Glutamatergic neuron (in vitro differentiated cells): ENCODE measurements around the gene CSTF2T. TPM values are rescaled to one million over a fixed set of nuclear protein-coding genes. Genes with fewer than 3 reads are reported as not detected.

Experiments
- DNase-seq: peaks from one replicate; pipeline ENCODE4 v3.0.0; 2022
- H3K27ac Mint-ChIP-seq: one replicate; pipeline ENCODE4 v1.8.0; 2020; ENCODE audit warnings: mild to moderate bottlenecking, mixed read lengths, inconsistent platforms; ENCODE audit not compliant: unreplicated experiment
- H3K27me3 Mint-ChIP-seq: one replicate; pipeline ENCODE4 v1.8.0; 2020; ENCODE audit warnings: mild to moderate bottlenecking, moderate library complexity, mixed read lengths, inconsistent platforms; ENCODE audit not compliant: unreplicated experiment
- H3K36me3 Mint-ChIP-seq: one replicate; pipeline ENCODE4 v1.8.0; 2020; ENCODE audit warnings: mild to moderate bottlenecking, mixed read lengths, inconsistent platforms; ENCODE audit not compliant: unreplicated experiment
- H3K4me1 Mint-ChIP-seq: one replicate; pipeline ENCODE4 v1.8.0; 2020; ENCODE audit warnings: mild to moderate bottlenecking, low read depth, mixed read lengths, inconsistent platforms; ENCODE audit not compliant: unreplicated experiment
- H3K4me3 Mint-ChIP-seq: one replicate; pipeline ENCODE4 v1.8.0; 2020; ENCODE audit warnings: mild to moderate bottlenecking, mixed read lengths, inconsistent platforms; ENCODE audit not compliant: unreplicated experiment
- H3K9me3 Mint-ChIP-seq: one replicate; pipeline ENCODE4 v1.8.0; 2020; ENCODE audit warnings: mild to moderate bottlenecking, moderate library complexity, mixed read lengths, inconsistent platforms; ENCODE audit not compliant: unreplicated experiment
- total RNA-seq: library from RNA; stranded (reverse); fragmentation: NEBNext Ultra II Directional; extraction: Animal tissue kit (Norgen Biotek cat#: 25700); gene quantifications from one replicate; pipeline ENCODE4 v1.2.1, GENCODE V29; 2021; ENCODE audit not compliant: unreplicated experiment
- TF ChIP-seq, protein P1 (sequence below): fragments of 200-600 bp; sonication (generic); IDR thresholded peaks from one replicate; pipeline ENCODE4 v1.5.0; 2021; ENCODE audit not compliant: partially characterized antibody, unreplicated experiment

Gene CSTF2T
- total RNA-seq, 1 donor from 2014 or later, result 22.7 TPM

- DNase-seq, result no peak
- H3K36me3 Mint-ChIP-seq, result no peaks in the 10 kb centered on the region
- H3K4me3 Mint-ChIP-seq, result no peak overlapping the region
- peaks cover 2% of the 10 kb centered on the region for H3K27me3 Mint-ChIP-seq
- H3K9me3 Mint-ChIP-seq, result peaks cover 3% of the 10 kb centered on the region
- H3K4me1 Mint-ChIP-seq, result peaks cover 4% of the 10 kb centered on the region
- TF ChIP-seq, protein P1, sequence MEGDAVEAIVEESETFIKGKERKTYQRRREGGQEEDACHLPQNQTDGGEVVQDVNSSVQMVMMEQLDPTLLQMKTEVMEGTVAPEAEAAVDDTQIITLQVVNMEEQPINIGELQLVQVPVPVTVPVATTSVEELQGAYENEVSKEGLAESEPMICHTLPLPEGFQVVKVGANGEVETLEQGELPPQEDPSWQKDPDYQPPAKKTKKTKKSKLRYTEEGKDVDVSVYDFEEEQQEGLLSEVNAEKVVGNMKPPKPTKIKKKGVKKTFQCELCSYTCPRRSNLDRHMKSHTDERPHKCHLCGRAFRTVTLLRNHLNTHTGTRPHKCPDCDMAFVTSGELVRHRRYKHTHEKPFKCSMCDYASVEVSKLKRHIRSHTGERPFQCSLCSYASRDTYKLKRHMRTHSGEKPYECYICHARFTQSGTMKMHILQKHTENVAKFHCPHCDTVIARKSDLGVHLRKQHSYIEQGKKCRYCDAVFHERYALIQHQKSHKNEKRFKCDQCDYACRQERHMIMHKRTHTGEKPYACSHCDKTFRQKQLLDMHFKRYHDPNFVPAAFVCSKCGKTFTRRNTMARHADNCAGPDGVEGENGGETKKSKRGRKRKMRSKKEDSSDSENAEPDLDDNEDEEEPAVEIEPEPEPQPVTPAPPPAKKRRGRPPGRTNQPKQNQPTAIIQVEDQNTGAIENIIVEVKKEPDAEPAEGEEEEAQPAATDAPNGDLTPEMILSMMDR, result no peak
- H3K27ac Mint-ChIP-seq, result no peak overlapping the region
Measured at GRCh38 chr10:51679841-51680240, 19.6 kb downstream of the CSTF2T start.

- TF ChIP-seq, protein P1, result no peak
- Mint-ChIP-seq H3K36me3 (peaks cover 10% of the 10 kb centered on the region), H3K4me1 (peaks cover 4% of the 10 kb centered on the region), H3K4me3 (no peak overlapping the region), H3K27ac (no peak overlapping the region), H3K27me3 (no peaks in the 10 kb centered on the region), H3K9me3 (peaks cover 6% of the 10 kb centered on the region)
- DNase-seq, result no peak
Measured at GRCh38 chr10:51675088-51675487, 24.3 kb downstream of the CSTF2T start.

GRCh38 chr10:51672039-51672535 is 27.3 kb downstream of the CSTF2T start:
- H3K4me1 Mint-ChIP-seq, result no peaks in the 10 kb centered on the region
- TF ChIP-seq, protein P1, result no peak
- H3K27ac Mint-ChIP-seq, result no peak overlapping the region
- no peak overlapping the region for H3K4me3 Mint-ChIP-seq
- no peak for DNase-seq
- peaks cover 3% of the 10 kb centered on the region for H3K9me3 Mint-ChIP-seq
- peaks cover 10% of the 10 kb centered on the region for H3K36me3 Mint-ChIP-seq
- no peaks in the 10 kb centered on the region for H3K27me3 Mint-ChIP-seq

DNA sequence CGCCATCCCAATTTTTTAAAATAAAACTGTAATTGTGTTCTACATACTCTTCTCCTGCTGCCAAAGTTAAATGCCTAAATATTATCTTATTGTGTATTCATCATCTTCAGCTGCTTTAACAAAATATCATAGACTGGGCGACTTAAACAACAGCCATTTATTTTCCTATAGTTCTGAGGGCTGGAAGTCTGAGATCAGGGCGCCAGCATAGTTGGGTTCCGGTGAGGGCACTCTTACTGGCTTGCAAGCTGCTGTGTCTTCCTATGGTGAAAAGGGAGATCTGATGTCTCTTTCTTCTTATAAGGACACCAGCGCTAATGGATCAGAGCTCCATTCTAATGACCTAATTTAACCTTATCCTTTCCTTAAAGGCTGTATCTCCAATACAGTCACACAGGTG is 30.4 kb downstream of the CSTF2T start:
- no peak overlapping the region for H3K27ac Mint-ChIP-seq
- H3K9me3 Mint-ChIP-seq, result peaks cover 4% of the 10 kb centered on the region
- DNase-seq, result no peak
- H3K4me3 Mint-ChIP-seq, result no peak overlapping the region
- peaks cover 10% of the 10 kb centered on the region for H3K36me3 Mint-ChIP-seq
- TF ChIP-seq, protein P1, result no peak
- no peaks in the 10 kb centered on the region for H3K4me1 Mint-ChIP-seq
- no peaks in the 10 kb centered on the region for H3K27me3 Mint-ChIP-seq

GRCh38 chr10:51668336-51668689 is 31.1 kb downstream of the CSTF2T start:
- Mint-ChIP-seq H3K27ac (no peak overlapping the region), H3K4me3 (no peak overlapping the region), H3K4me1 (no peaks in the 10 kb centered on the region), H3K9me3 (peaks cover 4% of the 10 kb centered on the region), H3K27me3 (no peaks in the 10 kb centered on the region), H3K36me3 (peaks cover 10% of the 10 kb centered on the region)
- no peak for DNase-seq
- TF ChIP-seq, protein P1, result no peak
